Left lung (tissue), 10 donors: ENCODE data around the gene GALNT10. TPM values are rescaled to one million over a fixed set of nuclear protein-coding genes. Genes with fewer than 3 reads are reported as not detected.

Experiments
- ATAC-seq: fragments of 200-7000 bp; cut with Tn5 transposase; one replicate; pipeline ENCODE4 v1.9.1; 2020; ENCODE audit warnings: moderate library complexity
- DNase-seq, 4 donors: peaks; one replicate each; pipeline ENCODE4 v3.0.0-alpha.2; 2013 to 2020
- H3K27ac ChIP-seq, 2 donors: fragments of 200-600 bp; sonication (generic) in 1 of 2; one replicate each; pipeline versions ENCODE4 v1.5.0 to v1.8.0; 2020 to 2021
- H3K27me3 ChIP-seq, 2 donors: fragments of 200-600 bp; sonication (generic) in 1 of 2; one replicate each; pipeline versions ENCODE4 v1.5.0 to v1.8.0; 2020 to 2021
- H3K36me3 ChIP-seq, 2 donors: fragments of 200-600 bp; sonication (generic) in 1 of 2; one replicate each; pipeline versions ENCODE4 v1.5.0 to v1.8.0; 2020 to 2021
- H3K4me1 ChIP-seq, 2 donors: fragments of 200-600 bp; one replicate each; pipeline ENCODE4 v1.8.0; 2021
- H3K4me3 ChIP-seq, 2 donors: fragments of 200-600 bp; sonication (generic) in 1 of 2; one replicate each; pipeline versions ENCODE4 v1.5.0 to v1.8.0; 2020 to 2021; ENCODE audit warnings: mild to moderate bottlenecking in 1 of 2
- H3K9me3 ChIP-seq, 2 donors: fragments of 200-600 bp; sonication (generic) in 1 of 2; one replicate each; pipeline versions ENCODE4 v1.5.0 to v1.8.0; 2020 to 2021
- intact Hi-C, 2 donors: fragments of 100-400 bp; cut with DNase I; formaldehyde crosslinking; loops; one replicate each; pipeline versions ENCODE4 v1.11.2 to v1.14.2; 2022
- polyA plus RNA-seq, 6 donors: library from polyadenylated mRNA; unstranded; fragments of 120-200 nt; gene quantifications; one replicate each; pipeline ENCODE4 v1.2.1, GENCODE V29; 2013; ENCODE audit not compliant: insufficient read length in 6 of 6
- total RNA-seq, 2 donors: library from RNA; stranded (reverse); fragmentation: NEBNext Ultra II Directional; extraction: Animal tissue kit (Norgen Biotek cat#: 25700); gene quantifications; one replicate each; pipeline ENCODE4 v1.2.1, GENCODE V29; 2021
- TF ChIP-seq, protein P1 (sequence below), 2 donors: fragments of 200-600 bp; sonication (generic) in 1 of 2; IDR thresholded peaks; one replicate each; pipeline versions ENCODE4 v1.5.0 to v1.8.0; 2021; ENCODE audit warnings: antibody characterized with exemption in 2 of 2
- donor health status: DM: no; HTN: yes; CAD: no.
- donor health status: DM: no; HTN: no; CAD: no.

The GALNT10 gene
- total and polyA plus RNA-seq, 8 donors = 21.2 to 117 (median 25.7) TPM

DNA sequence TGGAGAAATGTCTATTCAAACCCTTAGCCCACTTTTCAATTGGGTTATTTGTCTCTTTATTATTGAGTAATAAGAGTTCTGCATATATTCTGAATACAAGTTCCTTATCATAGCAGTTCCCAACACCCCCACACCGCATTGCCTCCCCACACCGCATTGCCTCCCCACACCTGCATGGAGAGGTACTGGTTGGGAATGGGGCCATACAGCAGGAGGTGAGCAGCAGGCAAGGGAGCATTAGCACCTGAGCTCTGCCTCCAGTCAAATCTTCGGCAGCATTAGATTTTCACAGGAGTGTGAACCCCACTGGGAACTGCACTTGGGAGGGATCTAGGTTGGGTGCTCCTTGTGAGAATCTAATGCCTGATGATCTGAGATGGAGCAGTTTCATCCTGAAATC lies 244.7 kb downstream of the GALNT10 start:
- no peak overlapping the region for H3K27ac ChIP-seq

DNA sequence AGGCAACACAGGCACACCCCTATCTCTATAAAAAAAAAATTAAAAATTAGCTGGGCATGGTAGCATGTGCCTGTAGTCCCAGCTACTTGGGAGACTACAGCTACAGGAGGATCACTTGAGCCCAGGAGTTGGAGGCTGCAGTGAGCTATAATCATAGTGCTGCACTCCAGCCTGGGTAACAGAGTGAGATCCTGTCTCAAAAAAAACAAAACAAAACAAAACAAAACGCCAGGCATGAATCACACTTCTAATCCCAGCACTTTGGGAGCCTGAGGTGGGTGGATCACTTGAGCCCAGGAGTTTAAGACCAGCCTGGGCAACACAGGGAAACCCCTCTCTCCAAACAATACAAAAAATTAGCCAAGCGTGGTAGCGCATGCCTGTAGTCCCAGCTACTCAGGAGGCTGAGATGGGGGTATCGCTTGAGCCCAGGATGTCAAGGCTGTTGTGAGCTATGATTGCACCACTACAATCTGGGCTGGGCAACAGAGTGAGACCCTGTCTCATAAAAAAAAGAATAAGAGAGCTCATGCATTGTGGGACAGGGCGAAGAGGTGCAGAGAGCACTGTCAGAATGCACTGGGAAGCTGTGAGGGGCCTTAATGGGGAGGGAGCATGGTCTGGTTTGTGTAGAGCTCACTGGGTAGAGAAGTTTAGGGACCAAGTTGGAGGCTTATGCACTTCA lies 246.9 kb downstream of the GALNT10 start:
- Histone ChIP-seq H3K4me1 (no peaks in the 10 kb centered on the region), H3K4me3 (no peak overlapping the region), H3K27ac (no peak overlapping the region), H3K27me3 (no peaks in the 10 kb centered on the region), H3K9me3 (no peaks in the 10 kb centered on the region), H3K36me3 (peaks cover 0 to 78% of the 10 kb centered on the region in 2 donors)
- intact Hi-C loops = no loop called here
- TF ChIP-seq, protein P1, sequence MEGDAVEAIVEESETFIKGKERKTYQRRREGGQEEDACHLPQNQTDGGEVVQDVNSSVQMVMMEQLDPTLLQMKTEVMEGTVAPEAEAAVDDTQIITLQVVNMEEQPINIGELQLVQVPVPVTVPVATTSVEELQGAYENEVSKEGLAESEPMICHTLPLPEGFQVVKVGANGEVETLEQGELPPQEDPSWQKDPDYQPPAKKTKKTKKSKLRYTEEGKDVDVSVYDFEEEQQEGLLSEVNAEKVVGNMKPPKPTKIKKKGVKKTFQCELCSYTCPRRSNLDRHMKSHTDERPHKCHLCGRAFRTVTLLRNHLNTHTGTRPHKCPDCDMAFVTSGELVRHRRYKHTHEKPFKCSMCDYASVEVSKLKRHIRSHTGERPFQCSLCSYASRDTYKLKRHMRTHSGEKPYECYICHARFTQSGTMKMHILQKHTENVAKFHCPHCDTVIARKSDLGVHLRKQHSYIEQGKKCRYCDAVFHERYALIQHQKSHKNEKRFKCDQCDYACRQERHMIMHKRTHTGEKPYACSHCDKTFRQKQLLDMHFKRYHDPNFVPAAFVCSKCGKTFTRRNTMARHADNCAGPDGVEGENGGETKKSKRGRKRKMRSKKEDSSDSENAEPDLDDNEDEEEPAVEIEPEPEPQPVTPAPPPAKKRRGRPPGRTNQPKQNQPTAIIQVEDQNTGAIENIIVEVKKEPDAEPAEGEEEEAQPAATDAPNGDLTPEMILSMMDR (IDR thresholded peaks at IDR 0.05) = no peak
- no peak for ATAC-seq
- DNase-seq = no peak

More for the DNA sequence above, 244.7 kb downstream of the GALNT10 start:
- Histone ChIP-seq H3K9me3 (no peaks in the 10 kb centered on the region), H3K4me1 (no peaks in the 10 kb centered on the region), H3K27me3 (no peaks in the 10 kb centered on the region), H3K4me3 (no peak overlapping the region), H3K36me3 (peaks cover 0 to 56% of the 10 kb centered on the region in 2 donors)
- ATAC-seq = no peak
- TF ChIP-seq, protein P1 (IDR thresholded peaks at IDR 0.05) = no peak
- DNase-seq = no peak
- intact Hi-C loops = no loop called here

DNA sequence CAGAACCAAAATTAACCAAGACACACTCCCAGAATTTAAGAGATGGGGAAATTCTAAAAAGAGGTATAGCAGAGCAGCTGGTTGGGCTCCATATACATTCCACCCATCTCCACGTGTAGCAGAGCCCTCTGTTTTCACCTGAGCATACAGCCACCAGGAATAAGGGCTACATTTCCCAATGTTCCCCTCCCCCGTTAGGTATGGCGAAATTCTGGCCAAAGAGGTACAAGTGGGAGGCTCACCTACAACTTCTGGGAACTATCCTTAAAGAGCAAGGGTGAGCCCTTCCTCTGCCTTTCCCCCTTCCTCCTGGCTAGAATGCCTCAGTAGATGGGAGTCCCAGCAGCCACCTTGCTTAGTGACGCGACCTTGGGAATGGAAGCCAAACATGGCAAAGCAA lies 250.0 kb downstream of the GALNT10 start:
- ATAC-seq (no peak), DNase-seq (no peak)
- Histone ChIP-seq H3K27ac (no peak overlapping the region), H3K36me3 (peaks cover 0 to 69% of the 10 kb centered on the region in 2 donors), H3K9me3 (no peaks in the 10 kb centered on the region), H3K27me3 (no peaks in the 10 kb centered on the region), H3K4me1 (peaks cover 0 to 19% of the 10 kb centered on the region in 2 donors), H3K4me3 (no peak overlapping the region)
- intact Hi-C loops = no loop called here
- TF ChIP-seq, protein P1 (IDR thresholded peaks at IDR 0.05) = no peak

DNA sequence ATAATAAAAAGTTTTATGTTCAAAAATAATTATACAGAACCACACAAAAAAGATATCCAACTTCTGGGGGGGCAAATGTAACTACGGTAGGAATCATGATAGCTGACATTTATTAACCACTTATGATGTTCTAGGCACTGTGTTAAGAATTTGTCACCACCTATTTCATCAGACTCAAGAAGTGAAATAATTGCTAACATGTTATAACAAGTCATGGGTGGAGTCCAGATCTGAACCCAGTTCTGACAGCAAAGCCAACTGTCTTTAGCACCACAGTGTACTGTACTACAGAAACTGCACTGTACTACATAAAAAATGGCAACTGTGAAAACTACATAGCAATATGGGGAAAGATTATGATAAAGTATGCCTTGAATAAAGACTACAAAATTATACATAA lies 252.3 kb downstream of the GALNT10 start:
- intact Hi-C loops = no loop called here
- TF ChIP-seq, protein P1 (IDR thresholded peaks at IDR 0.05) = no peak
- H3K27me3 ChIP-seq = no peaks in the 10 kb centered on the region

DNA sequence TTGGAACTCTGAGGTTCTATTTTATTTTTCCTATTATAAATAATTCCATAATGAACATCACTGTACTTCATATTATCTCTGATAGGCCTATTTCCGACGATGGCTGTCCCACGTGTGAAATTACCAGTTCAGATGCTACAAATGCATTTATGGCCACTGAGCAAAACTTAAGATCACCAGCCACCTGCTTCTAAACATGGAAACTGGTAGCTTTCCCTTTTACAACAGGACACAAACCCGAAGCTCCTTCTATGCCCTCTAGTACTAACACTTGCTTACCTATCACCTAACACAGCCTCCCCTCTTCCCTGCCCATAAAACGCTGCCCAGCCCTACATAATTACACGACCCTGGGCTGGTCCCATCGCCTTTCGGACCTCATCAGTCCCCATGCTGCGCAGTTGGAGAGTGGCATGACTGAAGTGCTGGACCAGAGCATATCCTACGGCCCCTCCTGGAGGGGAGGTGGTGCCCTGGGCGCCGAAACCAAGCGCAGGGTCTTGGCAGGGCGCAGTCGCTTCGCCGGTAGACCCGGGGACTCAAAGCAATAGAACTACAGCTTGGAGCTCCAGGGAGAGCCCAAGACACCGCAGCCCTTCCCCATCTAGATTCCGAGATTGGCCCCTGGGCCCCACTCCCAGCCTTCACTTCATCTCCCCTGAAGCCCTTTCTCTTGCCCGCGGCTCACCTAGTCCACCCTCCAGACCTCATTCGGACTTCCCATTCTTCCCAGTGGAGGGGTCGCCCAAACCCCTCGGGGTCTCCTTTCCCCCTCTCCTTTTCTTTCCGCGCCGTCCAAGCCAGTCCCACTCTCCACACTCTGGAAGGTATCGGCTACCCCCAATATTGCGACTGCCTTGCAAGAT lies 254.3 kb downstream of the GALNT10 start:
- intact Hi-C loops = no loop called here
- ATAC-seq (peak; percentile 26), DNase-seq (peak in 2 of 4 donors; percentile 6 to 79)

More for the DNA sequence above, 252.3 kb downstream of the GALNT10 start:
- H3K36me3 ChIP-seq = peaks cover 0 to 47% of the 10 kb centered on the region in 2 donors
- peaks cover 9 to 31% of the 10 kb centered on the region in 2 donors for H3K4me1 ChIP-seq
- no peak overlapping the region for H3K4me3 ChIP-seq
- DNase-seq = no peak
- H3K27ac ChIP-seq = no peak overlapping the region
- no peak for ATAC-seq
- H3K9me3 ChIP-seq = no peaks in the 10 kb centered on the region

More for the DNA sequence above, 254.3 kb downstream of the GALNT10 start:
- TF ChIP-seq, protein P1 (IDR thresholded peaks at IDR 0.05) = no peak
- Histone ChIP-seq H3K4me3 (peak overlapping the region; percentile 91 to 99), H3K27ac (peak overlapping the region; percentile 78 to 90), H3K4me1 (peaks cover 9 to 51% of the 10 kb centered on the region in 2 donors), H3K27me3 (no peaks in the 10 kb centered on the region), H3K9me3 (no peaks in the 10 kb centered on the region), H3K36me3 (peaks cover 0 to 31% of the 10 kb centered on the region in 2 donors)
